HG03575 (cell line): Measurements from ENCODE around the gene RAB9A.
"Not testable (repeated sequence)": the region's sequence is repeated elsewhere in the genome, so short reads cannot be mapped to it uniquely, and the experiment has no call there.

Experiments
- ATAC-seq: cut with Tn5 transposase; IDR thresholded peaks from one replicate; pipeline ENCODE4 v1.9.1; 2021; ENCODE audit not compliant: unreplicated experiment, insufficient number of reproducible peaks, low FRiP score; ENCODE audit errors: extremely low read depth

RAB9A gene

DNA sequence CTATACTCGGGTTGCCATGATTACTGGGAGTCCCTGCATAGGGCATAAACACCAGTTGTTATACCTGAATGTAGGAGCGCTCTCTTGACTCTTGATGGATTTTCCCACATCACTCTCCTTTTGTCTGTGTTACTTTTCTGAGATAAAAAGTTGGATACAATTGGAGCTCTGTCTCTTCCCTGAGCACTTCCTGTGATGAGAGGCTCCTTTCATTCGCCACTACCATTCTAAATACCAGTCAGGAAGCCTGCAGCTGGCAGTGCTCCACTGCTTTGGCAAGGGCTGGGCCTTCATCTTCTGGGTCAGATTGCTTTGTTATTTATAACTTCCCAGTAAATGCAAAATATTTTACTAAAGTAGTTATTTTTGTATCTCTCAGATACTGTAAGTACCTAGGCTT lies 22.1 kb upstream of the RAB9A start:
- no peak for ATAC-seq

DNA sequence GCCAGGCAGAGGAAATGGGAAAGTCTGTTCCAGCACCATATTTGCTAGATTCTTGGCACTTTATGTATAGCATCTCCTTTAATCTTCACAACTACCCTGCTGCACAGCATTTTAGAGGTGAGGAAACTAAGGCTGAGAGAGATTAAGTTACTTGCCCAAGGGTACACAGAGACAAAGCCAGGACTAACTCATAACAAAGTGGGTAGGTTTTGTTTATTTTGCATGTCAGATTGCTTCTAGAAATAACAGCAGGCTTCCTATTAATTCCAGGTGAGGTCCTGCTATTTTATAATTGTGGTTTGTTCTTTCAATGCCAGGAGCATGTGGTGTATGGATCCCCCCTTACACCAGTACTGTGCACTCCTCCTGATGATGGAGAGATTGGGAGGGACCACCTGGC lies 21.0 kb upstream of the RAB9A start:
- no peak for ATAC-seq

DNA sequence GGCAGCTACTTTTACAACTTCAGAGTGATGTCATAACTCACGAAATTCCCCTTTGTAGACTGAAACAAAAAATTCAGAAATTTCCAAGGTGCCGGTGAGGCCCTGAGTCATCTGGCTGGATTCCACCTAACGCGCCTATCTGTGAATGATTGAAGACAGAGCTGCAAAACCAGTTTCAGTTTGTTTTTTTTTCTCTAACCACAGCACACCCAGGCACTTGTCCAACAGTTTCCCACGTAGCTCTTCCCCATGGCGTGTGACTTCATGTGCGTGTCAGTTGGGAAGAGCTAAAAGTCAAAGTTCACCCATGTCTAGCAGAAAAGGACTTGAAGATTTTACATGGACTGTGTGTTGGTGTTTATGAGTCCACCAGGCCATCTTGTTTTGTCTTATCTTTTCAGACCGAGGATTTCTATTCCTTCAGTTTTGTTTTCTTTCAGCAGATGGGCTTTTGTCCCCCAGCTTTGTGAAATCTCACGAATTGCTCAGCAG lies 19.6 kb upstream of the RAB9A start:
- ATAC-seq, result no peak

DNA sequence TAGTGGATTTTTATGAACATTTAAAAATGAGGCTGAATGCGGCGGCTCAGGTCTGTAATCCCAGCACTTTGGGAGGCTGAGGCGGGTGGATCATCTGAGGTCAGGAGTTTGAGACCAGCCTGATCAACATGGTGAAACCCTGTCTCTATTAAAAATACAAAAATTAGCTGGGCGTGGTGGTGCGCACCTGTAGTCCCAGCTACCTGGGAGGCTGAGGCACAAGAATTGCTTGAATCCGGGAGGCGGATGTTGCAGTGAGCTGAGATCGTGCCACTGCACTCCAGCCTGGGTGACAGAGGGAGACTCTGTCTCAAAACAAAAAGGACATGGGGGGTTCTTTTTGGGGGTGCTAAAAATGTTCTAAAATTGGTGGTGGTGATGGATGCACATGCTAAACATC lies 19.2 kb upstream of the RAB9A start:
- ATAC-seq, result not testable (repeated sequence)

DNA sequence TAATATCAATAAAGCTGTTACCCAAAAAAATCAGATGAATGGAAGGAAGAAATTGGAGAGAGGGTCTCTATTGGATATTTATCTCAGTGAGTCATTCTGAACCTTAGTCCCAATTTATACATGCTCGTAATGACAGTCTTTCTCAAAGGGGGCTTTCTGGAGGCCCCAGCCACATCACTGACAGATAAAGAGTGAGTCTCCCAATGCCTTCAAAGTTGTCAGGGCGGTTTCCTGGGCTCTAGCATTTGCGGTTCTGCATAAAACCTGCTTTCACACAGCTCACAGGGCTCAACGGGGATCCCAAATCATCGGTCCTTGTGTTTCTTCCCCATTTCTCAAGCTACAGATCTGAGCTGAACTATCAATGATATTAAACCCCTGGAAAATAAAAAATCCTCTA lies 18.7 kb upstream of the RAB9A start:
- no peak for ATAC-seq

DNA sequence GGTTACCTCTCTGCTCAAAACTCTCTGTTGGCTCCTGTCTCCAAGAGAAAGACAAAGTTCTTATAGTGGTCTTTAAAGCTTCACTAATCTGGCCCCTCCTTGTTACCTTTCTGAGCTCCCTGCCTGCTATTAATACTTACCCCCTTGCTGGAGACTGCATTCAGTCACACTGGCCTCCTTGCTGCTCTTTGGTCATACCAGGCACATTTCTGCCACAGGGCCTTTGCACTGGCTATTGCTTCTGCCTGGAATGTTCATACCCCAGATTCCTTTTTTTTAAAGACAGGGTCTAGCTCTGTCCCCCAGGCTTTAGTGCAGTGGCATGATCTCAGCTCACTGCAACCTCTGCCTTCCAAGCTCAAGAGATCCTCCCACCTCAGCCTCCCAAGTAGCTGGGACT lies 15.9 kb upstream of the RAB9A start:
- ATAC-seq, result no peak

DNA sequence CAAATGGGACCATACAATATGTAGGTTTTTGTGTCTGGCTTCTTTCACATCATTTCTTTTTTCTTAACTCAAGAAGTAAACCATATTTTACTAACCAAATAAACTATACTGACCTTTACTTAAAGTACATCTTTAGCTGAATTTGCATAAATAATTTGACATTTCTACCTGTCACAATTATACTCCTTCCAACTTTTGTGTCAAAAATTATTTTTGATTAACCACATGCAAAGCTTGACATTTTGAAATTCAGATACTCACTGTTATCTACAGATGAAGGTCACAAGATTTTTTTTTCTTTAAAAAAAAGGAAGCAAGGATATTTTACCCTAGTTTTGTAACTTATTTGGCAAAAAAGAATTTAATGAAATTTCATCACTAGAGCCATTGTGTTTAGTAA lies 12.0 kb upstream of the RAB9A start:
- ATAC-seq, result no peak

DNA sequence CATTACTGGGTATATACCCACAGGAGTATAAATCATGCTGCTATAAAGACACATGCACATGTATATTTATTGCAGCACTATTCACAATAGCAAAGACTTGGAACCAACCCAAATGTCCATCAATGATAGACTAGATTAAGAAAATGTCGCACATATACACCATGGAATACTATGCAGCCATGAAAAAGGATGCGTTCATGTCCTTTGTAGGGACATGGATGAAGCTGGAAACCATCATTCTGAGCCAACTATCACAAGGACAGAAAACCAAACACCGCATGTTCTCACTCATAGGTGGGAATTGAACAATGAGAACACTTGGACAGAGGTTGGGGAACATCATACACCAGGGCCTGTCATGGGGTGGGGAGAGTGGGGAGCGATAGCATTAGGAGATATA lies 9.2 kb upstream of the RAB9A start:
- ATAC-seq, result not testable (repeated sequence)

DNA sequence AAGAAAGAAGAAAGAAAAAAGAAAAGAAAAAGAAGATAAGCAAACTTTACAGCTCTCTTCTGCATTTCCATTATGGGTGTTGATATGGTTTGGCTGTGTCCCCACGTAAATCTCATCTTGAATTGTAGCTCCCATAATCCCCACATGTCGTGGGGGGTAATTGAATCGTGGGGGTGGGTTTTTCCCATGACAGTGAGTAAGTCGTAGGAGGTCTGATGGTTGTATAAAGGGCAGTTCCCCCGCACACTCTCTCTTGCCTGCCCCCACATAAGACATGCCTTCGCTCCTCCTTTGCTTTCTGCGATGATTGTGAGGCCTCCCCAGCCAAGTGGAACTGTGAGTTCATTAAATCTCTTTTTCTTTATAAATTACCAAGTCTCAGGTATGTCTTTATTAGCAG lies 7.3 kb upstream of the RAB9A start:
- ATAC-seq, result no peak

DNA sequence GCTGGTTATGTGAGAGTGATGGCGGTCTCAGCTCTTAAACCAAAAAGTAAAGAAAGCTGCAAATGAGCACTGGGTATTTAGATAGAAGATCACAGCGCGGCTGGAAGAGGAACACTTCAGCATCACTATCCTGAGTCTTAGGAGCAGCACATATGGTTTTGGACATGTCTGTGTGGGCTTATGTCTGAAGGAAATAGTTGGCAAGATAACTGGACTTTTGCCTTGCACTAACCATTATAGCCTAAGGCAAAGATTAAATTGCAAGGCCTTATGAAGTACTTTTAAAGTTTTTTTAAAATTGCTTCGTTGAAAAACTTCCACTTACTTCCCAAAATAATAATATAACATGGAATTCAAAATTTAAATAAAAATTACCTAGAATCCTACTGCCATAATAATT lies 4.6 kb upstream of the RAB9A start:
- ATAC-seq, result no peak

DNA sequence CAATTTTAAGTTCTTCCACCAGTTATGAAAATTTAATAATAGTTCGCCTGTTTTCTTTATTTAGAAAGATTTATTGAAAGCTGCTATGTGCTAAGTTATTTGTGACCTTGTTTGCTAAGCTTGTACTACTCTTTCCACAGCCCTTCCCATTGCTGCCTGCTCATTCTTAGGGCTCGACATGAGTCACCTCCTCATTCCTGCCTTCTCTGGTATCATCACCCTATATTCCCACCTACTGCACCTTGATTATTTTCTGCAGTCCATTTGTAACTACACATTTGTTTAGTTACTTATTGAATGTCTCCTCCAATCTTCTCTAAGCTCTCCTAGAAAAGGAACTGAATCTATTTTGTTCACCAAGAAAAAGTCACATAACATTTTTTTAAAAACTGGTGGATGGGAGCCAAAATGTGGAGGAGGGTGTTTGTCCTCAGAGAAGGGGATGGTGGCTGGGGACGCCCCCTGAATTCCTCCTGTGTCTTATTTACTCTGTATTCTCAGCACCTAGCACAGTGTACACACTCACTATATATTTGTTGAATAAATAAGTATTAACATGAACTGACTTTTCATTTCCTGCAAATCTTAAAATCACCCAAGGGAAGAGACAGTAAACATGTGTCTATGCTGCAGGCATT lies 3.7 kb upstream of the RAB9A start:
- no peak for ATAC-seq

DNA sequence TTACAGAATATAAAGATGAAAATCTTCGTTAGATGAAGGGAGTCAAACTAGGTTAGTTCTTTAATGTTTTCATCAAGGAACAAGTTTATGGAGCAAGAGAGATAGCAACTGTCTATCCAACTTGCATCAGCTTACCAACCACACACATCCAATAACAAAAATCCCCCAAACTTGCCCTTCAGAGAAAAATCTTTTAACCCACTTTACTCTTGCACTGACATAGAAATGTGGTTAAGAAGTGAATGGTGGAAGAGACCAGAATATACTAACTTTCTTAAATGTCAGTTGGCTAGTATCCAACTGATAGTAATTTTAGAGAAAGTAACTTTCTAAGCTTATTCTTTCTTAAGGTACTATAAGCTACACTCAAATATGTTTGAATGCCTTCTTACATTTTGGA lies 1.7 kb upstream of the RAB9A start:
- ATAC-seq, result no peak

DNA sequence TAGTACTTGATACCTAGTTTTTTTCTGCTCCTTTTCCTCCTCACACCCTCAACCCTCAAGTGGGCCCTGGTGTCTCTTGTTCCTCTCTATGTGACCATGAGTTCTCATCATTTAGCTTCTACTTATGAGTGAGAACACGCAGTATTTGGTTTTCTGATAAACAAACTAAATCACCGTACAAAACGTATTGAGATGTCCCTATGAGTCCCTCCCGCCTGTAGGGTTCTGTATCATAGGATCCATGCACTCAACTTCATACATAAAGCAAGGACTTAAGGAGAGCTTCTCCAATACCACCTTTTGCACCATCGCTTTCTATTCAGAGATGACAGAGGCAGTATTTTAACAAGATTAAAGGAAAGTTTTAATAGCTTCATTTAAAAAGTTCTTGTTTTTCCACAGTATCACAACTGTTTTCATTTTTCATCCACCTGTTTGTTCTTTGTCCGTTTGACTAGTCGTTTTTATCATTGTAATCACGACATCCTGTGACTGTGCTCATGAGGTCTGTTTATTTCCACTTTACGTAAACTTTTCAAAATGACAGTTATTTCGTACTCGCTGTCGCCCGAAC lies 457 bp upstream of the RAB9A start:
- ATAC-seq, result no peak

DNA sequence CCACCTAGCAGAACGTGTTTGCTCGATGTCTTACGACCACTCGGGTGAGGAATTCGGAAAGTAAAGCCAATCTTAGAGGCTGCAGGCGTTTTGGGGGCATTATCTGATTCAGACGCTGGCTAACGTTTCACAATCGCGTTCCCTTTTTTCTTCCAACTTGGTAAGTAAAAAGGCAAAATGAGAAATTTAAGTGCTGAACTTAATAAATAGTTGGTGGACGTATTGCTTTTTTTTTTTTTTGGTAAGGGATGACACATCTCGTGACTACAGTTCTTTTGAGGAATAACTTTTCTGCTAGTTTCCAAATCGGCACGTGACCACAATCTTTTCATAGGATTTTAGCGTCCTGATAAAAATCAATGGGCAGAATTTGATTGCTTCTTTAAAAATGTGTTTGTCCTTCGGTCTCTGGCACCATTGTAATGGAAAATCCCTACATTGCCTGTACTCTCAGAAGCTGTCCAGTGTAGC lies 848 bp downstream of the RAB9A start:
- no peak for ATAC-seq

DNA sequence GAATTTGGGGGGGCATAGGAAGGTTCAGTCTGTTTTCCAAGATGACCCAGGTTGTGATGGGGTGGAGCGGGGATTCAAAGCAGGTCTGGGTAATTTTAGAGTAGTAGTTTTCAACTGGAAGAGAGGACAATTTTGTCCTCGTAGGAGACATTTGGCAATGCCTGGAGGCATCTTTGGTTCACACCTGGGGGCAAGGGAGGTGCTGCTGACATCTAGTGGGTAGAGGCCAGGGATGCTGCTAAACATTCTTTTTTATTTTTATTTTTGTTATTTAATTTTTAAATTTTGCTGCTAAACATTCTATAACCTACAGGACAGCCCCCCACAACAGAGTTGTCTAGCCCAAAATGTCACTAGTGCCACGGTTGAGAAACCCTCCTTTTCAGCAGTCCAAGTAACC lies 1.9 kb downstream of the RAB9A start:
- no peak for ATAC-seq

DNA sequence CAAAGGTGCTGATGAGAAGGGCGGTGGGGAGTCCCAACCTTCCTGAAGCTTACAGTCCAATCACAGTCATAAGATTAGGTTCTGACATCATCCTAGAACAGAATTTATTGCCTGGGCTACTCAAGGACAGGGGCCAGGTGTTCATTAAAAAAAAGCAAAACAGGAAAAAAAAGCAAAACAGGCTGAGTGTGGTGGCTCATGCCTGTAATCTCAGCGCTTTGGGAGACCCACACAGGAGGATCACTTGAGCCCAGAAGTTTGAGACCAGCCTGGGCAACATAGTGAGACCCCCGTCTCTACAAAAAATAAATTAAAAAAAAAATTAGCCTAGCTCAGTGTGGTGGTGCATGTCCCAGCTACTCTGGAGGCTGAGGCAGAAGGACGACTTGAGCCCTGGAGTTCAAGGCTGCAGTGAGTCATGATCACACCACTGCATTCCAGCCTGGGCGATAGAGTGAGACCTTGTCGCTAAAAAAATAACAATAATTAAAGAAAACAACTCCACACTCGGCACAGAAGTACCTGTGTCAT lies 3.0 kb downstream of the RAB9A start:
- no peak for ATAC-seq

DNA sequence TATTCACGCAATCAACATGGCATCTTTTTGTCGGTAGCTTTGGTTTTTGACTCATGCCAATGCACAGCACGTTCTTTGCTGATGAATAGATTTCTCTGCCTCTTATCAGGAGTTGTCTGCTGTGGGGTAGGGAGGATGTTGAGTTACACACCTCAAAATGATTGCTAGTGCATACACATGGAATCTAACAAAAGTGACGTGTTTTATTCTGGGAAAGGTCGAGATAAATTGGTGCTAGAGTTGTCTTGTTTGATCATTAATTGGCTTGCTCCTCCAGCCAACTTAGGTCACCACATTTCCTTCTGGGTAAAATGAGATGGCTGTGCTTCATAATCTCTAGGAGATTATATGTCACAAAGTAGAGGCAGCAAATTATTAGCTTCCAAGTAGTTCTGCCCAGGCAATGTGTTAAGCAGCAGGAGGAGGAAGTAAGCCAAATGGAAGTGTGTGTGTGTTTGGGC lies 3.9 kb downstream of the RAB9A start:
- ATAC-seq, result no peak

DNA sequence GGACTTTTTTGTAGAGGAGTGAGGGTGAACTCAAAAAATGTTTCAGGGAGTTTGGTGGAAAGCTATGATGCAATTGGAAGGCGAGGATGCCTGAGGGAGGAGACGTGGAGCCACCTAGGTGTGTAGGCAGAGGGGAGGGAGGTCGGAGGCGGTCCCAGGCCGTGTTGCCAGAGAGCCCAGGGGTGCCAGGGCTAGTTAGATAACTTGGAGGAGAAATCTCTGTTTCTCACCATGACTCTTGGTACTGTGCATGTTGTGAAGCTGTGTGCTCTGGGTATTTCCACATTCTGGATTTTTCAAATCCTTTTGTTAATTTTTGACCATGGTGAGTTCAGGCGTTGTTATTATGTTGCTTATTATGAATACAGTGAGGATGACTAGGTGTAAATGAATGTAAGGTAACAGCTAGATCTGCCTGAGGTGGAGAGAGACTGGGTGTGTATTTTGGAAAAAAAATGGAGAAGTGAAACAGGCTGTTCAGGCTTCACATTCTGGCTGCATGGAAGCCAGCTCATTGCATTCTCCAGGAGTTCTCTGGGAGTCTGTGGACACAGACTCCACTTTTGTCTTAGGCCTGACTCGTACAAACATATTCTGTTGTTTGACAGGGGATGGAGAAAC lies 4.5 kb downstream of the RAB9A start:
- ATAC-seq, result no peak

DNA sequence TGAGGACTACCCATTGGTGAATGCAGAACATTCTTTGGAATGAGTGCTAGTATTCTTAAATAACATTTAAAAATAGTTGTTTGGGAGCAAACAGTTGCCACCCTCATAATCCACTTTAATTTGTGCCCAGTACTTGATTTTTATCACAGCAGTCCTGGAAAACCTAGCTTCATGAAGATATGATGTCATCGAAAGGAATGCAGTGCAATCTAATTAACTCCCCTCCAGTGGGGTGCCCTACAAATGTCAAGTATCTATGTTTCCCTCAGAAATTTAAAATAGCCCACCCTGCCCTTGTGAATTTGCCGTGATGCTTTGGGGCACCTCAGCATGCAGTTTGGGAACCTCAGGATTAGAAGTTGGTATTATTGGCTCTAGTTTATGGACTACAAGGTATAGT lies 5.4 kb downstream of the RAB9A start:
- no peak for ATAC-seq

DNA sequence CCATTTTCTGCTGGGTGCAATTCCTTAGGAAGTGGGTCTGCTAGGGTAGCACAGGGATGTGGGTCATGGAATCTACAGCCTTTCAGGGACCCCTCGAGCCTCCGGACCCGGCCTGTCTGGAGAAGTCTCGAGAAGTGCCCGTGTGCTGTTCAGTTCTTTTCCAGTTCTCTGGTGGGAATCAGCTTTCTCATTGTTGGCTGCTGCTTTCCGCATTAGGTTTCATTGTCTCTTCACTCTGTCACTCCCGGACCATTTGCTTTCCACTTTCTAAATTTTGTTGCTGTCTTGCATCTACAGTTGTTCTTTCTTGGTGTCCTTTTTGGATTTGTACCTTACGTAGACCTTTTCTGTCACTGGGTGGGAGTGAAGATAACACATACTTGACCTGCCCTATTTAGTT lies 6.1 kb downstream of the RAB9A start:
- no peak for ATAC-seq
